Mesenchymal stem cell (in vitro differentiated cells and primary cell): ENCODE data around the gene CDH23.

Experiments used
- DNase-seq: peaks from one replicate; pipeline ENCODE4 v3.0.0-alpha.2; 2013
- H2AFZ ChIP-seq: one replicate; pipeline ENCODE4 v1.6.1; 2013; ENCODE audit warnings: low read depth, mild to moderate bottlenecking, control low read depth, inconsistent platforms, low read length, moderate library complexity
- H2AK5ac ChIP-seq: 2 replicates; pipeline ENCODE4 v1.6.1; 2013; ENCODE audit warnings: low read length, moderate library complexity, mild to moderate bottlenecking, inconsistent platforms; ENCODE audit not compliant: severe bottlenecking
- H2BK120ac ChIP-seq: one replicate; pipeline ENCODE4 v1.6.1; 2013; ENCODE audit warnings: low read depth, mild to moderate bottlenecking, inconsistent platforms, low read length, moderate library complexity
- H2BK12ac ChIP-seq, 2 experiments: one replicate each; pipeline ENCODE4 v1.6.1; 2013; ENCODE audit warnings: inconsistent platforms in 2 of 2, low read length in 2 of 2, mild to moderate bottlenecking in 2 of 2, moderate library complexity in 2 of 2, control low read depth in 1 of 2
- H2BK15ac ChIP-seq: one replicate; pipeline ENCODE4 v1.6.1; 2013; ENCODE audit warnings: mild to moderate bottlenecking, low read depth, inconsistent platforms; ENCODE audit not compliant: poor library complexity, severe bottlenecking
- H2BK5ac ChIP-seq: 2 replicates; pipeline ENCODE4 v1.6.1; 2013; ENCODE audit warnings: low read depth, mild to moderate bottlenecking, low read length, control low read depth, inconsistent platforms; ENCODE audit not compliant: poor library complexity, severe bottlenecking
- H3K14ac ChIP-seq, 2 experiments: one replicate each; pipeline ENCODE4 v1.6.1; 2013; ENCODE audit warnings: inconsistent platforms in 2 of 2, low read length in 2 of 2, control low read depth in 1 of 2, mild to moderate bottlenecking in 1 of 2, moderate library complexity in 1 of 2
- H3K18ac ChIP-seq, 2 experiments: one replicate each; pipeline ENCODE4 v1.6.1; 2013; ENCODE audit warnings: inconsistent platforms in 2 of 2, low read length in 2 of 2, control low read depth in 1 of 2, low read depth in 1 of 2, mild to moderate bottlenecking in 1 of 2
- H3K23ac ChIP-seq, 2 experiments: one replicate each; pipeline ENCODE4 v1.6.1; 2013; ENCODE audit warnings: inconsistent platforms in 2 of 2, low read length in 2 of 2, mild to moderate bottlenecking in 2 of 2, moderate library complexity in 2 of 2, control low read depth in 1 of 2
- H3K27ac ChIP-seq: 2 replicates; pipeline ENCODE4 v1.5.1; 2013; ENCODE audit warnings: mild to moderate bottlenecking, moderate library complexity, low read length, control low read depth, inconsistent platforms; ENCODE audit not compliant: poor library complexity, severe bottlenecking
- H3K27me3 ChIP-seq, 2 experiments: 2 replicates each; pipeline versions ENCODE4 v1.6.1 to v1.7.0; 2013; ENCODE audit warnings: low read length in 2 of 2, mild to moderate bottlenecking in 2 of 2, moderate library complexity in 2 of 2, control low read depth in 1 of 2, inconsistent platforms in 1 of 2; ENCODE audit not compliant: control insufficient read depth in 1 of 2, insufficient read depth in 1 of 2
- H3K36me3 ChIP-seq, 2 experiments: 2 replicates each; pipeline versions ENCODE4 v1.6.1 to v1.7.0; 2013; ENCODE audit warnings: low read length in 2 of 2, control low read depth in 1 of 2, inconsistent platforms in 1 of 2, low read depth in 1 of 2, mild to moderate bottlenecking in 1 of 2; ENCODE audit not compliant: insufficient read depth in 2 of 2, control insufficient read depth in 1 of 2
- H3K4ac ChIP-seq, 2 experiments: one replicate each; pipeline ENCODE4 v1.6.1; 2013; ENCODE audit warnings: inconsistent platforms in 2 of 2, low read length in 2 of 2, mild to moderate bottlenecking in 2 of 2, moderate library complexity in 2 of 2, control low read depth in 1 of 2, low read depth in 1 of 2
- H3K4me1 ChIP-seq: 2 replicates; pipeline ENCODE4 v1.6.1; 2013; ENCODE audit warnings: low read depth, low read length, control low read depth; ENCODE audit not compliant: control insufficient read depth, insufficient read depth
- H3K4me2 ChIP-seq: 2 replicates; pipeline ENCODE4 v1.6.1; 2013; ENCODE audit warnings: low read length, mild to moderate bottlenecking, inconsistent platforms; ENCODE audit not compliant: poor library complexity, severe bottlenecking
- H3K4me3 ChIP-seq, 2 experiments: 2 replicates each; pipeline versions ENCODE4 v1.5.1 to v1.7.0; 2013; ENCODE audit warnings: low read length in 2 of 2, mild to moderate bottlenecking in 2 of 2, control low read depth in 1 of 2, low read depth in 1 of 2; ENCODE audit not compliant: insufficient read depth in 1 of 2
- H3K79me1 ChIP-seq: replicated peaks from 2 replicates; pipeline ENCODE4 v1.6.1; 2013; ENCODE audit warnings: mild to moderate bottlenecking, control low read depth, low read length, inconsistent platforms; ENCODE audit not compliant: poor library complexity, severe bottlenecking
- H3K9ac ChIP-seq: 2 replicates; pipeline ENCODE4 v1.7.0; 2013; ENCODE audit warnings: mild to moderate bottlenecking, low read length, moderate library complexity
- H3K9me3 ChIP-seq: 2 replicates; pipeline ENCODE4 v1.7.0; 2013; ENCODE audit warnings: mild to moderate bottlenecking, low read length; ENCODE audit not compliant: control insufficient read depth
- H4K8ac ChIP-seq: one replicate; pipeline ENCODE4 v1.6.1; 2013; ENCODE audit warnings: inconsistent platforms, mild to moderate bottlenecking, low read length, moderate library complexity
- H4K91ac ChIP-seq: one replicate; pipeline ENCODE4 v1.6.1; 2013; ENCODE audit warnings: mild to moderate bottlenecking, low read length, inconsistent platforms
- WGBS: methylation state at CpG from one replicate; pipeline ENCODE4 v1.1.7; 2013; ENCODE audit warnings: mixed read lengths; 5-methylcytosine and 5-hydroxymethylcytosine counted together

The CDH23 gene

GRCh38 chr10:71782221-71782916, 385.6 kb downstream of the CDH23 start:
- WGBS, result 80% methylated on average over 6 of the region's 6 CpGs

GRCh38 chr10:71782917-71783490, 386.3 kb downstream of the CDH23 start:
- no peaks in the 10 kb centered on the region for H3K4me1 ChIP-seq
- H3K9ac ChIP-seq, result no peak overlapping the region
- H3K18ac ChIP-seq, result no peak overlapping the region
- H2BK120ac ChIP-seq, result no peak overlapping the region
- no peak overlapping the region for H3K4me3 ChIP-seq
- WGBS, result 60% methylated on average over 6 of the region's 7 CpGs
- H3K27ac ChIP-seq, result no peak overlapping the region
- H2BK12ac ChIP-seq, result no peak overlapping the region
- no peak overlapping the region for H2AK5ac ChIP-seq
- no peak overlapping the region for H3K4me2 ChIP-seq
- H3K9me3 ChIP-seq, result no peaks in the 10 kb centered on the region
- H3K4ac ChIP-seq, result no peak overlapping the region
- H2BK5ac ChIP-seq, result no peak overlapping the region
- H2AFZ ChIP-seq, result no peak overlapping the region
- no peak for DNase-seq
- no peak overlapping the region for H2BK15ac ChIP-seq
- H4K91ac ChIP-seq, result no peak overlapping the region
- no peak overlapping the region for H3K23ac ChIP-seq
- H3K27me3 ChIP-seq, result peaks cover 56 to 60% of the 10 kb centered on the region in 2 experiments
- no peak overlapping the region for H4K8ac ChIP-seq
- no peak overlapping the region for H3K14ac ChIP-seq
- H3K36me3 ChIP-seq, result no peaks in the 10 kb centered on the region
- no peaks in the 10 kb centered on the region for H3K79me1 ChIP-seq

More at GRCh38 chr10:71782221-71782916, 385.6 kb downstream of the CDH23 start:
- Histone ChIP-seq H3K4me3 (no peak overlapping the region), H2BK15ac (no peak overlapping the region), H4K91ac (no peak overlapping the region), H3K4ac (no peak overlapping the region), H3K27ac (no peak overlapping the region), H2BK5ac (no peak overlapping the region), H2AFZ (no peak overlapping the region), H2BK120ac (no peak overlapping the region), H3K14ac (no peak overlapping the region), H3K23ac (no peak overlapping the region), H3K9ac (no peak overlapping the region), H3K4me2 (no peak overlapping the region), H3K27me3 (peaks cover 51 to 60% of the 10 kb centered on the region in 2 experiments), H2BK12ac (no peak overlapping the region), H3K18ac (no peak overlapping the region), H2AK5ac (no peak overlapping the region), H4K8ac (no peak overlapping the region), H3K4me1 (no peaks in the 10 kb centered on the region), H3K36me3 (no peaks in the 10 kb centered on the region), H3K79me1 (no peaks in the 10 kb centered on the region), H3K9me3 (no peaks in the 10 kb centered on the region)
- no peak for DNase-seq

GRCh38 chr10:71783917-71784678, 387.4 kb downstream of the CDH23 start:
- Histone ChIP-seq H3K4ac (no peak overlapping the region), H4K91ac (no peak overlapping the region), H3K36me3 (no peaks in the 10 kb centered on the region), H2AFZ (no peak overlapping the region), H3K27ac (no peak overlapping the region), H3K4me1 (no peaks in the 10 kb centered on the region), H2AK5ac (no peak overlapping the region), H3K23ac (no peak overlapping the region), H3K79me1 (no peaks in the 10 kb centered on the region), H3K18ac (no peak overlapping the region), H3K9me3 (no peaks in the 10 kb centered on the region), H3K14ac (no peak overlapping the region), H3K27me3 (peaks cover 56 to 60% of the 10 kb centered on the region in 2 experiments), H3K4me2 (no peak overlapping the region), H4K8ac (no peak overlapping the region), H3K9ac (no peak overlapping the region), H2BK5ac (no peak overlapping the region), H2BK120ac (no peak overlapping the region), H2BK12ac (no peak overlapping the region), H2BK15ac (no peak overlapping the region), H3K4me3 (no peak overlapping the region)
- DNase-seq, result no peak
- WGBS, result 84% methylated on average over 16 of the region's 17 CpGs

GRCh38 chr10:71784679-71785272, 388.1 kb downstream of the CDH23 start:
- Histone ChIP-seq H3K27ac (no peak overlapping the region), H3K4me3 (no peak overlapping the region), H3K4ac (no peak overlapping the region), H3K23ac (no peak overlapping the region), H3K36me3 (no peaks in the 10 kb centered on the region), H4K8ac (no peak overlapping the region), H3K27me3 (peaks cover 60% of the 10 kb centered on the region in 2 experiments), H2BK120ac (no peak overlapping the region), H3K9me3 (no peaks in the 10 kb centered on the region), H3K18ac (no peak overlapping the region), H3K14ac (no peak overlapping the region), H2AK5ac (no peak overlapping the region), H3K9ac (no peak overlapping the region), H3K79me1 (no peaks in the 10 kb centered on the region), H3K4me1 (no peaks in the 10 kb centered on the region), H2BK15ac (no peak overlapping the region), H2BK12ac (no peak overlapping the region), H3K4me2 (no peak overlapping the region), H4K91ac (no peak overlapping the region), H2BK5ac (no peak overlapping the region), H2AFZ (no peak overlapping the region)
- no peak for DNase-seq
- WGBS, result 91% methylated on average over 18 of the region's 18 CpGs
